Liver (tissue), 9 donors: ENCODE results near the gene BPGM. TPM values are rescaled to one million over a fixed set of nuclear protein-coding genes. Genes with fewer than 3 reads are reported as not detected.

Experiments used
- DNase-seq: peaks from one replicate; pipeline ENCODE4 v3.0.0-alpha.2; 2017; ENCODE audit warnings: low spot score
- H3K27ac ChIP-seq, 2 donors: one replicate each; pipeline ENCODE4 v1.7.0; 2013; ENCODE audit warnings: inconsistent platforms in 2 of 2, low read length in 2 of 2, control low read depth in 1 of 2, low read depth in 1 of 2, mild to moderate bottlenecking in 1 of 2
- H3K27me3 ChIP-seq, 4 donors: one replicate each; pipeline versions ENCODE4 v1.6.1 to v1.7.0; 2013; ENCODE audit warnings: low read length in 3 of 4, inconsistent platforms in 1 of 4, mild to moderate bottlenecking in 1 of 4, moderate library complexity in 1 of 4; ENCODE audit not compliant: control insufficient read depth in 4 of 4, insufficient read depth in 4 of 4
- H3K36me3 ChIP-seq, 4 donors: one replicate each; pipeline versions ENCODE4 v1.6.1 to v1.7.0; 2013; ENCODE audit warnings: low read length in 3 of 4, mild to moderate bottlenecking in 3 of 4, low read depth in 1 of 4, moderate library complexity in 1 of 4; ENCODE audit not compliant: control insufficient read depth in 4 of 4, insufficient read depth in 3 of 4
- H3K4me1 ChIP-seq, 4 donors: one replicate each; pipeline versions ENCODE4 v1.6.1 to v1.7.0; 2013; ENCODE audit warnings: low read length in 3 of 4, mild to moderate bottlenecking in 3 of 4, moderate library complexity in 1 of 4; ENCODE audit not compliant: control insufficient read depth in 4 of 4, insufficient read depth in 4 of 4
- H3K4me3 ChIP-seq, 3 donors: one replicate each; pipeline versions ENCODE4 v1.6.1 to v1.7.0; 2013; ENCODE audit warnings: low read length in 3 of 3, control low read depth in 1 of 3, low read depth in 1 of 3, mild to moderate bottlenecking in 1 of 3
- H3K9ac ChIP-seq, 2 donors: one replicate each; pipeline ENCODE4 v1.7.0; 2013; ENCODE audit warnings: low read length in 2 of 2, mild to moderate bottlenecking in 2 of 2, moderate library complexity in 2 of 2, control low read depth in 1 of 2, low read depth in 1 of 2
- H3K9me3 ChIP-seq, 4 donors: one replicate each; pipeline versions ENCODE4 v1.6.1 to v1.7.0; 2013; ENCODE audit warnings: low read length in 3 of 4; ENCODE audit not compliant: control insufficient read depth in 4 of 4
- EGR1 ChIP-seq, 2 donors: IDR thresholded peaks; 2 replicates each; pipeline ENCODE4 v1.6.1; 2016 to 2018; ENCODE audit warnings: antibody characterized with exemption in 2 of 2, low read depth in 2 of 2
- FOXA1 ChIP-seq: IDR thresholded peaks from 2 replicates; pipeline ENCODE4 v1.6.1; 2016; ENCODE audit warnings: antibody characterized with exemption
- FOXA2 ChIP-seq: IDR thresholded peaks from 2 replicates; pipeline ENCODE4 v1.6.1; 2016; ENCODE audit warnings: antibody characterized with exemption
- HNF4A ChIP-seq, 2 donors: conservative IDR thresholded peaks; 2 replicates each; pipeline ENCODE4 v1.6.1; 2016; ENCODE audit warnings: antibody characterized with exemption in 2 of 2, mild to moderate bottlenecking in 2 of 2
- NR2F2 ChIP-seq: IDR thresholded peaks from 2 replicates; pipeline ENCODE4 v1.6.1; 2016; ENCODE audit warnings: antibody characterized with exemption
- RAD21 ChIP-seq, 2 donors: IDR thresholded peaks; 2 replicates each; pipeline ENCODE4 v1.6.1; 2016; ENCODE audit warnings: antibody characterized with exemption in 2 of 2, mild to moderate bottlenecking in 2 of 2
- RXRA ChIP-seq, 2 donors: IDR thresholded peaks; 2 replicates each; pipeline ENCODE4 v1.6.1; 2017 to 2018; ENCODE audit warnings: antibody characterized with exemption in 2 of 2, mild to moderate bottlenecking in 1 of 2
- SP1 ChIP-seq: IDR thresholded peaks from 2 replicates; pipeline ENCODE4 v1.6.1; 2018; ENCODE audit warnings: antibody characterized with exemption, mild to moderate bottlenecking
- TAF1 ChIP-seq: conservative IDR thresholded peaks from 2 replicates; pipeline ENCODE4 v1.6.1; 2016; ENCODE audit warnings: antibody characterized with exemption, mild to moderate bottlenecking
- YY1 ChIP-seq: IDR thresholded peaks from 2 replicates; pipeline ENCODE4 v1.6.1; 2016; ENCODE audit warnings: antibody characterized with exemption, mild to moderate bottlenecking
- WGBS: extraction: QIAGEN DNeasy Blood & Tissue Kit; methylation state at CpG from one replicate; pipeline ENCODE4 v1.1.7; 2013; 5-methylcytosine and 5-hydroxymethylcytosine counted together
- polyA plus RNA-seq, 2 donors: library from polyadenylated mRNA; stranded (reverse) in 1 of 2; unstranded in 1 of 2; fragments of 200-250 nt in 1 of 2; fragments of >200 nt in 1 of 2; fragmentation: Nextera tagmentation in 1 of 2; extraction: Ambion mirVana in 1 of 2; gene quantifications; one replicate each; pipeline versions ENCODE4 v1.2.1 to v1.2.3, GENCODE V29; 2013 to 2015
- total RNA-seq, 2 donors: library from RNA; depleted of rRNA; stranded (reverse); fragments of >200 nt; gene quantifications; one replicate each; pipeline ENCODE4 v1.2.3, GENCODE V29; 2014
- TF ChIP-seq, protein P1 (sequence below): IDR thresholded peaks from 2 replicates; pipeline ENCODE4 v1.6.1; 2016; ENCODE audit warnings: antibody characterized with exemption
- TF ChIP-seq, protein P2 (sequence below): IDR thresholded peaks from 2 replicates; pipeline ENCODE4 v1.6.1; 2016; ENCODE audit warnings: antibody characterized with exemption
- TF ChIP-seq, protein P3 (sequence below): fragments of 150-350 bp; IDR thresholded peaks from 2 replicates; pipeline ENCODE4 v1.5.1; 2017; ENCODE audit warnings: improper control_type of control experiment, low read depth, low read length; ENCODE audit not compliant: missing input control
- TF ChIP-seq, protein P4 (sequence below): IDR thresholded peaks from 2 replicates; pipeline ENCODE4 v1.6.1; 2016; ENCODE audit warnings: antibody characterized with exemption
- TF ChIP-seq, protein P5 (sequence below): IDR thresholded peaks from 2 replicates; pipeline ENCODE4 v1.6.1; 2016; ENCODE audit warnings: antibody characterized with exemption, mild to moderate bottlenecking
- donor health status: healthy.
- donor health status: healthy.
- donor health status: healthy.
- donor health status: healthy.
- donor health status: healthy.

Gene BPGM
- total and polyA plus RNA-seq, 4 donors: 6.1 to 250 (median 7.6) TPM

DNA sequence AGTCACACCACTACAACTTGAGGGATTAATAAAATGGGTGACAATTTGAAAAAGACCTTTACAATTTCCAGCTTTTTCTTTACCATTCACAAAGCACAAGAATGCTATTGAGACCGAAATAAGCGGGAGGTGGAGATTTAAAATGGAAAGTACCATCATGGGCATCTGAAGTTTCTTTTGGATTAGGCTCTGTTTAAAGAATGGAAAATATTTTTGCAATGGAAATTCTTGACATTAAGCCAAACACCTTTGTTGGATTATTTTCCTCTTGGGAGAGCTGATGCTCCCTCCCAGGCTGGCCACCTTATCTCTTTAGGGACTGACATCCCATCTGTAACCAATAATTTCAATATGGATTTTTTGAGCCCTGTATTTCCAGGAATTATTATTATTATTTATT is 62.5 kb downstream of the BPGM start (continued):
- TF ChIP-seq FOXA2 (no peak), RXRA (IDR thresholded peaks at IDR 0.05) (no peak), EGR1 (IDR thresholded peaks at IDR 0.05; ENCODE audit: low read depth in 2 of 2) (no peak), HNF4A (conservative IDR thresholded peaks at IDR 0.05) (no peak)
- TF ChIP-seq, protein P1, sequence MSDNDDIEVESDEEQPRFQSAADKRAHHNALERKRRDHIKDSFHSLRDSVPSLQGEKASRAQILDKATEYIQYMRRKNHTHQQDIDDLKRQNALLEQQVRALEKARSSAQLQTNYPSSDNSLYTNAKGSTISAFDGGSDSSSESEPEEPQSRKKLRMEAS: no peak

DNA sequence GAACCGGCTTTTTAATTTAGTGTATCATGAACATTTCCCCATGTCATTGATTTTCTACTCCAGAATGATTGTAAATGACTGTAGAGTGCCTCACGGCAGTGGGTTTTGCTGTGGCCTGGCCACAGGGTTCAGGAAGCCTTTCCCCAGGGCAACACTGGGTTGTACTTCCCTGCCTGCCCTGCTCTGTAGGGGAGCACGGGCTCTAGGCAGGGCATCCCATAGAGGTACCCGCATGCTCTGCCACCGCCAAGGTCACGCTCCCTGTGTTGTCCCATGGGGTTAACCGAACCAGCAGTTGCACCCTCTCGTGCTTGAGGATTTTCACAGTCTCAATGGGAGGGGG is 63.8 kb downstream of the BPGM start:
- TF ChIP-seq YY1 (no peak), TAF1 (no peak), SP1 (no peak), NR2F2 (no peak), RAD21 (IDR thresholded peaks at IDR 0.05) (no peak), FOXA1 (no peak)
- TF ChIP-seq, protein P2, sequence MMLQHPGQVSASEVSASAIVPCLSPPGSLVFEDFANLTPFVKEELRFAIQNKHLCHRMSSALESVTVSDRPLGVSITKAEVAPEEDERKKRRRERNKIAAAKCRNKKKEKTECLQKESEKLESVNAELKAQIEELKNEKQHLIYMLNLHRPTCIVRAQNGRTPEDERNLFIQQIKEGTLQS: no peak
- TF ChIP-seq, protein P3, sequence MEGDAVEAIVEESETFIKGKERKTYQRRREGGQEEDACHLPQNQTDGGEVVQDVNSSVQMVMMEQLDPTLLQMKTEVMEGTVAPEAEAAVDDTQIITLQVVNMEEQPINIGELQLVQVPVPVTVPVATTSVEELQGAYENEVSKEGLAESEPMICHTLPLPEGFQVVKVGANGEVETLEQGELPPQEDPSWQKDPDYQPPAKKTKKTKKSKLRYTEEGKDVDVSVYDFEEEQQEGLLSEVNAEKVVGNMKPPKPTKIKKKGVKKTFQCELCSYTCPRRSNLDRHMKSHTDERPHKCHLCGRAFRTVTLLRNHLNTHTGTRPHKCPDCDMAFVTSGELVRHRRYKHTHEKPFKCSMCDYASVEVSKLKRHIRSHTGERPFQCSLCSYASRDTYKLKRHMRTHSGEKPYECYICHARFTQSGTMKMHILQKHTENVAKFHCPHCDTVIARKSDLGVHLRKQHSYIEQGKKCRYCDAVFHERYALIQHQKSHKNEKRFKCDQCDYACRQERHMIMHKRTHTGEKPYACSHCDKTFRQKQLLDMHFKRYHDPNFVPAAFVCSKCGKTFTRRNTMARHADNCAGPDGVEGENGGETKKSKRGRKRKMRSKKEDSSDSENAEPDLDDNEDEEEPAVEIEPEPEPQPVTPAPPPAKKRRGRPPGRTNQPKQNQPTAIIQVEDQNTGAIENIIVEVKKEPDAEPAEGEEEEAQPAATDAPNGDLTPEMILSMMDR: no peak
- TF ChIP-seq, protein P4, sequence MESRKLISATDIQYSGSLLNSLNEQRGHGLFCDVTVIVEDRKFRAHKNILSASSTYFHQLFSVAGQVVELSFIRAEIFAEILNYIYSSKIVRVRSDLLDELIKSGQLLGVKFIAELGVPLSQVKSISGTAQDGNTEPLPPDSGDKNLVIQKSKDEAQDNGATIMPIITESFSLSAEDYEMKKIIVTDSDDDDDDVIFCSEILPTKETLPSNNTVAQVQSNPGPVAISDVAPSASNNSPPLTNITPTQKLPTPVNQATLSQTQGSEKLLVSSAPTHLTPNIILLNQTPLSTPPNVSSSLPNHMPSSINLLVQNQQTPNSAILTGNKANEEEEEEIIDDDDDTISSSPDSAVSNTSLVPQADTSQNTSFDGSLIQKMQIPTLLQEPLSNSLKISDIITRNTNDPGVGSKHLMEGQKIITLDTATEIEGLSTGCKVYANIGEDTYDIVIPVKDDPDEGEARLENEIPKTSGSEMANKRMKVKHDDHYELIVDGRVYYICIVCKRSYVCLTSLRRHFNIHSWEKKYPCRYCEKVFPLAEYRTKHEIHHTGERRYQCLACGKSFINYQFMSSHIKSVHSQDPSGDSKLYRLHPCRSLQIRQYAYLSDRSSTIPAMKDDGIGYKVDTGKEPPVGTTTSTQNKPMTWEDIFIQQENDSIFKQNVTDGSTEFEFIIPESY: no peak
- TF ChIP-seq, protein P1: no peak
- TF ChIP-seq, protein P5, sequence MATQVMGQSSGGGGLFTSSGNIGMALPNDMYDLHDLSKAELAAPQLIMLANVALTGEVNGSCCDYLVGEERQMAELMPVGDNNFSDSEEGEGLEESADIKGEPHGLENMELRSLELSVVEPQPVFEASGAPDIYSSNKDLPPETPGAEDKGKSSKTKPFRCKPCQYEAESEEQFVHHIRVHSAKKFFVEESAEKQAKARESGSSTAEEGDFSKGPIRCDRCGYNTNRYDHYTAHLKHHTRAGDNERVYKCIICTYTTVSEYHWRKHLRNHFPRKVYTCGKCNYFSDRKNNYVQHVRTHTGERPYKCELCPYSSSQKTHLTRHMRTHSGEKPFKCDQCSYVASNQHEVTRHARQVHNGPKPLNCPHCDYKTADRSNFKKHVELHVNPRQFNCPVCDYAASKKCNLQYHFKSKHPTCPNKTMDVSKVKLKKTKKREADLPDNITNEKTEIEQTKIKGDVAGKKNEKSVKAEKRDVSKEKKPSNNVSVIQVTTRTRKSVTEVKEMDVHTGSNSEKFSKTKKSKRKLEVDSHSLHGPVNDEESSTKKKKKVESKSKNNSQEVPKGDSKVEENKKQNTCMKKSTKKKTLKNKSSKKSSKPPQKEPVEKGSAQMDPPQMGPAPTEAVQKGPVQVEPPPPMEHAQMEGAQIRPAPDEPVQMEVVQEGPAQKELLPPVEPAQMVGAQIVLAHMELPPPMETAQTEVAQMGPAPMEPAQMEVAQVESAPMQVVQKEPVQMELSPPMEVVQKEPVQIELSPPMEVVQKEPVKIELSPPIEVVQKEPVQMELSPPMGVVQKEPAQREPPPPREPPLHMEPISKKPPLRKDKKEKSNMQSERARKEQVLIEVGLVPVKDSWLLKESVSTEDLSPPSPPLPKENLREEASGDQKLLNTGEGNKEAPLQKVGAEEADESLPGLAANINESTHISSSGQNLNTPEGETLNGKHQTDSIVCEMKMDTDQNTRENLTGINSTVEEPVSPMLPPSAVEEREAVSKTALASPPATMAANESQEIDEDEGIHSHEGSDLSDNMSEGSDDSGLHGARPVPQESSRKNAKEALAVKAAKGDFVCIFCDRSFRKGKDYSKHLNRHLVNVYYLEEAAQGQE: no peak
- no peaks in the 10 kb centered on the region for H3K9me3 ChIP-seq
- H3K4me1 ChIP-seq: peaks cover 0 to 5% (median 5%) of the 10 kb centered on the region in 4 donors
- no peak overlapping the region for H3K27ac ChIP-seq
- no peak overlapping the region for H3K9ac ChIP-seq
- no peaks in the 10 kb centered on the region for H3K27me3 ChIP-seq
- no peak for DNase-seq
- WGBS: 93% methylated on average over 8 of the region's 8 CpGs
- H3K36me3 ChIP-seq: no peaks in the 10 kb centered on the region
- H3K4me3 ChIP-seq: no peak overlapping the region
